Esophagus squamous epithelium (tissue), 5 donors: Measurements from ENCODE around the gene GRB2. TPM values are rescaled to one million over a fixed set of nuclear protein-coding genes. Genes with fewer than 3 reads are reported as not detected.
"Not testable (repeated sequence)": the region's sequence is repeated elsewhere in the genome, so short reads cannot be mapped to it uniquely, and the experiment has no call there.

Source experiments
- DNase-seq: peaks from one replicate; lab custom pipeline; 2025; lab: John Stamatoyannopoulos, UW
- H3K27ac ChIP-seq, 4 donors: fragments of 200-600 bp; sonication (generic); one replicate each; pipeline ENCODE4 v1.5.1; 2016 to 2019; ENCODE audit warnings: mild to moderate bottlenecking in 1 of 4
- H3K27me3 ChIP-seq, 4 donors: fragments of 200-600 bp; sonication (generic); 1 replicate in 3 of 4; 2 replicates in 1 of 4; pipeline versions ENCODE4 v1.5.1 to v1.6.0; 2017 to 2021; ENCODE audit warnings: antibody characterized with exemption in 1 of 4
- H3K36me3 ChIP-seq, 3 donors: fragments of 200-600 bp; sonication (generic); one replicate each; pipeline ENCODE4 v1.5.1; 2016 to 2019
- H3K4me1 ChIP-seq, 3 donors: fragments of 200-600 bp; sonication (generic); one replicate each; pipeline ENCODE4 v1.5.1; 2017 to 2019
- H3K4me3 ChIP-seq, 4 donors: fragments of 200-600 bp; sonication (generic); 1 replicate in 3 of 4; 2 replicates in 1 of 4; pipeline ENCODE4 v1.5.1; 2016 to 2019; ENCODE audit warnings: mild to moderate bottlenecking in 2 of 4, moderate library complexity in 1 of 4
- H3K9me3 ChIP-seq, 3 donors: fragments of 200-600 bp; sonication (generic); one replicate each; pipeline ENCODE4 v1.5.1; 2016 to 2019
- CTCF ChIP-seq, 6 experiments: fragments of 450-650 bp in 4 of 6; fragments of 200-600 bp in 2 of 6; sonication (generic) in 2 of 6; IDR thresholded peaks; one replicate each; pipeline ENCODE4 v1.5.1; 2016 to 2019; ENCODE audit warnings: antibody characterized with exemption in 6 of 6, mild to moderate bottlenecking in 4 of 6, moderate library complexity in 4 of 6
- POLR2A ChIP-seq, 4 donors: fragments of 450-650 bp; IDR thresholded peaks; one replicate each; pipeline ENCODE4 v1.6.1; 2017; ENCODE audit warnings: antibody characterized with exemption in 4 of 4, mild to moderate bottlenecking in 4 of 4, moderate library complexity in 3 of 4
- WGBS, 2 donors: methylation state at CpG; one replicate each; pipeline ENCODE4 v1.1.5; 2018; 5-methylcytosine and 5-hydroxymethylcytosine counted together
- intact Hi-C: fragments of 100-400 bp; cut with DNase I; formaldehyde crosslinking; loops from one replicate; pipeline ENCODE4 v1.15.0; 2022
- total RNA-seq, 4 donors: library from RNA; depleted of rRNA; stranded (reverse); fragments of >200 nt; gene quantifications; one replicate each; pipeline ENCODE4 v1.1.0, GENCODE V29; 2016
- donor health status: DM: yes; HTN: yes; CAD: no.

Gene GRB2
- total RNA-seq, 4 donors from 2014 or later: 58.9 to 128 (median 107) TPM

- peak within 1 kb of the TSS; percentile 82 to 95 (median 95) for H3K27ac ChIP-seq
- WGBS, 2 donors: 0% methylated on average over 14 to 21 of the region's 65 CpGs
- no peaks in the 10 kb centered on the region for H3K27me3 ChIP-seq
- peaks cover 0 to 18% (median 6%) of the 10 kb centered on the region in 3 donors for H3K36me3 ChIP-seq
- H3K4me1 ChIP-seq: peaks cover 0 to 23% (median 3%) of the 10 kb centered on the region in 3 donors
- H3K4me3 ChIP-seq: peak within 1 kb of the TSS; percentile 60 to 83 (median 74)
- no peaks in the 10 kb centered on the region for H3K9me3 ChIP-seq
- peak; percentile 92 for DNase-seq
- intact Hi-C loops: no loop called here
- peak in 3 of 4 donors; percentile 89 to 97 (median 89) for TF ChIP-seq POLR2A (IDR thresholded peaks at IDR 0.05)
- TF ChIP-seq CTCF (IDR thresholded peaks at IDR 0.05): peak in 2 of 6 experiments; percentile 13 to 18
These were observed 116.2 kb downstream of the GRB2 start, which contains the start of gene SLC25A19 for GRCh38 chr17:75289115-75289831. Gene SLC25A19, minus strand, starts transcription at chr17:75289433. Its CDS starts 2,669 bp downstream, at chr17:75286764.

GRCh38 chr17:75288770-75289114 is 116.7 kb downstream of the GRB2 start:
- DNase-seq: no peak
- H3K9me3 ChIP-seq: no peaks in the 10 kb centered on the region
- H3K27ac ChIP-seq: peak overlapping the region; percentile 82 to 95 (median 89)
- no peak for TF ChIP-seq CTCF (IDR thresholded peaks at IDR 0.05)
- TF ChIP-seq POLR2A (IDR thresholded peaks at IDR 0.05): no peak
- peak overlapping the region; percentile 60 to 83 (median 74) for H3K4me3 ChIP-seq
- H3K4me1 ChIP-seq: peaks cover 0 to 23% (median 3%) of the 10 kb centered on the region in 3 donors
- intact Hi-C loops: no loop called here
- H3K36me3 ChIP-seq: peaks cover 0 to 23% (median 6%) of the 10 kb centered on the region in 3 donors
- H3K27me3 ChIP-seq: no peaks in the 10 kb centered on the region
- WGBS, 2 donors: 0 to 1% methylated on average over 9 to 14 of the region's 14 CpGs

- Histone ChIP-seq H3K9me3 (no peaks in the 10 kb centered on the region), H3K27ac (peak overlapping the region in 2 of 4 donors; percentile 95), H3K27me3 (no peaks in the 10 kb centered on the region), H3K36me3 (peaks cover 0 to 27% (median 6%) of the 10 kb centered on the region in 3 donors), H3K4me1 (peaks cover 0 to 23% (median 3%) of the 10 kb centered on the region in 3 donors), H3K4me3 (peak overlapping the region; percentile 60 to 83 (median 74))
- 20 to 31% methylated on average over 2 of the region's 2 CpGs for WGBS, 2 donors
- no peak for DNase-seq
- intact Hi-C loops: no loop called here
- no peak for TF ChIP-seq POLR2A (IDR thresholded peaks at IDR 0.05)
- TF ChIP-seq CTCF (IDR thresholded peaks at IDR 0.05): no peak
These were observed 117.1 kb downstream of the GRB2 start for GRCh38 chr17:75288359-75288758.

- TF ChIP-seq CTCF (IDR thresholded peaks at IDR 0.05) (no peak), POLR2A (IDR thresholded peaks at IDR 0.05) (no peak)
- WGBS, 2 donors: 77 to 78% methylated on average over 9 of the region's 9 CpGs
- H3K4me3 ChIP-seq: no peak overlapping the region
These were observed 118.3 kb downstream of the GRB2 start for GRCh38 chr17:75287221-75287620.

GRCh38 chr17:75285123-75285522 is 120.4 kb downstream of the GRB2 start:
- no peaks in the 10 kb centered on the region for H3K9me3 ChIP-seq
- no peak for TF ChIP-seq POLR2A (IDR thresholded peaks at IDR 0.05)
- no peak overlapping the region for H3K27ac ChIP-seq
- H3K4me3 ChIP-seq: no peak overlapping the region
- H3K27me3 ChIP-seq: no peaks in the 10 kb centered on the region
- intact Hi-C loops: no loop called here
- H3K4me1 ChIP-seq: peaks cover 0 to 18% (median 3%) of the 10 kb centered on the region in 3 donors
- H3K36me3 ChIP-seq: peaks cover 0 to 51% (median 6%) of the 10 kb centered on the region in 3 donors
- no peak for DNase-seq
- WGBS, 2 donors: 94% methylated on average over 6 of the region's 6 CpGs; no CpG with 5 or more reads in 1 of the 2 donors

More at GRCh38 chr17:75287221-75287620, 118.3 kb downstream of the GRB2 start:
- no peak overlapping the region for H3K27ac ChIP-seq
- H3K36me3 ChIP-seq: peaks cover 0 to 38% (median 6%) of the 10 kb centered on the region in 3 donors
- no peaks in the 10 kb centered on the region for H3K9me3 ChIP-seq
- H3K4me1 ChIP-seq: peaks cover 0 to 23% (median 3%) of the 10 kb centered on the region in 3 donors
- no peak for DNase-seq
- H3K27me3 ChIP-seq: no peaks in the 10 kb centered on the region
- intact Hi-C loops: no loop called here

- DNase-seq, H3K27me3 ChIP-seq, intact Hi-C loops, H3K4me3 ChIP-seq, H3K4me1 ChIP-seq, H3K27ac ChIP-seq, H3K9me3 ChIP-seq: not testable (repeated sequence)
- 79 to 87% methylated on average over 4 of the region's 4 CpGs for WGBS, 2 donors
- peaks cover 0 to 58% (median 1%) of the 10 kb centered on the region in 3 donors for H3K36me3 ChIP-seq
These were observed 125.3 kb downstream of the GRB2 start for GRCh38 chr17:75280189-75280588.
